ENCODE results near the gene CACNG8. TPM values are rescaled to one million over a fixed set of nuclear protein-coding genes. Genes with fewer than 3 reads are reported as not detected.
A peak's percentile ranks its signal among the peaks of the same experiment; 100 is the strongest.

The CACNG8 gene
- polyA plus RNA-seq, 1 donor (not counting 4 experiments of a cell fraction or from before 2014, with no cell fraction given), result not detected

DNA sequence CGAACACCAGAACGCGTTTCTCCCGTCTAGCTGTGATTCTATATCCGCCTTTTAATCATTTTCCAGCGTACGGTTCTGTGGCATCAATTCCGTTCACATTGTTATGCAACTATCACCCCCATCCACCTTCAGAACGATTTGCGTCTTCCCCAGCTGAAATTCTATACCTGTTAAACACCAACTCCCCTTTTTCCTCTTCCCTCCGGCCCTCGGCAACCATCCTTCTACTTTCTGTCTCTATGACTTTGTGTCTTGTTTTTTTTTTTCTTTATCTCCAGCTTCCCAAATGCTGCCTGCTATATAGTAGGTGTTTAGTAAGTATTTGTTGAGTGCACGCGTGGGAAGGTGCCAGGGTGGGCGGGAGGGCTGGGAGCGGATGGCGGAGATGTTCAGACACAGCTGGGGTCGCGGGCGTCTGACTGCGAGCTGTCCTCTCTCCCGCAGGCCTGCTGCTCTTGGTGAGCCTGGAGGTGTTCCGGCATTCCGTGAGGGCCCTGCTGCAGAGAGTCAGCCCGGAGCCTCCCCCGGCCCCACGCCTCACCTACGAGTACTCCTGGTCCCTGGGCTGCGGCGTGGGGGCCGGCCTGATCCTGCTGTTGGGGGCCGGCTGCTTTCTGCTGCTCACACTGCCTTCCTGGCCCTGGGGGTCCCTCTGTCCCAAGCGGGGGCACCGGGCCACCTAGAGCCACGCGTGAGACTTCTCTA, 48.9 kb downstream of the CACNG8 start:
- Histone ChIP-seq H3K4me3 (ENCODE audit: control insufficient read depth in 2 of 3, extremely low read depth in 1 of 3, insufficient read depth in 2 of 3, low read depth in 1 of 3, low read length in 3 of 3) (no peak overlapping the region), H4K20me1 (ENCODE audit: control insufficient read depth, extremely low read depth, insufficient read depth, low read length) (no peaks in the 10 kb centered on the region), H3K36me3 (ENCODE audit: control insufficient read depth in 2 of 2, extremely low read depth in 1 of 2, insufficient read depth in 2 of 2, low read length in 2 of 2) (no peaks in the 10 kb centered on the region), H3K9me3 (ENCODE audit: control insufficient read depth, low read depth, low read length) (no peaks in the 10 kb centered on the region), H3K4me2 (ENCODE audit: control insufficient read depth, extremely low read depth, insufficient read depth, low read depth, low read length) (no peak overlapping the region), H3K4me1 (ENCODE audit: control insufficient read depth, extremely low read depth, insufficient read depth, low read length) (no peaks in the 10 kb centered on the region), H3K27me3 (ENCODE audit: control insufficient read depth, extremely low read depth, insufficient read depth, low read length) (peaks cover 4% of the 10 kb centered on the region), H3K79me2 (ENCODE audit: control insufficient read depth, insufficient read depth, low read length) (no peaks in the 10 kb centered on the region), H3K27ac (ENCODE audit: control insufficient read depth, insufficient read depth, low read length) (no peak overlapping the region), H2AFZ (ENCODE audit: control insufficient read depth, low read length) (peak overlapping the region; percentile 13), H3K9ac (ENCODE audit: control insufficient read depth, extremely low read depth, insufficient read depth, low read length) (no peak overlapping the region), H3K9me1 (ENCODE audit: control insufficient read depth, extremely low read depth, insufficient read depth, low read length) (no peaks in the 10 kb centered on the region)
- DNase-seq (ENCODE audit: low read depth, low spot score) (no peak), FAIRE-seq (no peak)
- no peak for TF ChIP-seq EZH2 (IDR thresholded peaks at IDR 0.05; ENCODE audit: low read length)
- TF ChIP-seq, protein P1, sequence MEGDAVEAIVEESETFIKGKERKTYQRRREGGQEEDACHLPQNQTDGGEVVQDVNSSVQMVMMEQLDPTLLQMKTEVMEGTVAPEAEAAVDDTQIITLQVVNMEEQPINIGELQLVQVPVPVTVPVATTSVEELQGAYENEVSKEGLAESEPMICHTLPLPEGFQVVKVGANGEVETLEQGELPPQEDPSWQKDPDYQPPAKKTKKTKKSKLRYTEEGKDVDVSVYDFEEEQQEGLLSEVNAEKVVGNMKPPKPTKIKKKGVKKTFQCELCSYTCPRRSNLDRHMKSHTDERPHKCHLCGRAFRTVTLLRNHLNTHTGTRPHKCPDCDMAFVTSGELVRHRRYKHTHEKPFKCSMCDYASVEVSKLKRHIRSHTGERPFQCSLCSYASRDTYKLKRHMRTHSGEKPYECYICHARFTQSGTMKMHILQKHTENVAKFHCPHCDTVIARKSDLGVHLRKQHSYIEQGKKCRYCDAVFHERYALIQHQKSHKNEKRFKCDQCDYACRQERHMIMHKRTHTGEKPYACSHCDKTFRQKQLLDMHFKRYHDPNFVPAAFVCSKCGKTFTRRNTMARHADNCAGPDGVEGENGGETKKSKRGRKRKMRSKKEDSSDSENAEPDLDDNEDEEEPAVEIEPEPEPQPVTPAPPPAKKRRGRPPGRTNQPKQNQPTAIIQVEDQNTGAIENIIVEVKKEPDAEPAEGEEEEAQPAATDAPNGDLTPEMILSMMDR (optimal IDR thresholded peaks at IDR 0.05 in 1 of 3, IDR thresholded peaks at IDR 0.05 in 1 of 3, conservative IDR thresholded peaks at IDR 0.05 in 1 of 3; ENCODE audit: extremely low read depth in 1 of 3, insufficient read depth in 2 of 3, low read length in 3 of 3), result no peak
- dilution Hi-C loops (cut with MboI; ENCODE audit: extremely low pct_ligation_motif_present, low sequenced_read_pairs), result no loop called here

DNA sequence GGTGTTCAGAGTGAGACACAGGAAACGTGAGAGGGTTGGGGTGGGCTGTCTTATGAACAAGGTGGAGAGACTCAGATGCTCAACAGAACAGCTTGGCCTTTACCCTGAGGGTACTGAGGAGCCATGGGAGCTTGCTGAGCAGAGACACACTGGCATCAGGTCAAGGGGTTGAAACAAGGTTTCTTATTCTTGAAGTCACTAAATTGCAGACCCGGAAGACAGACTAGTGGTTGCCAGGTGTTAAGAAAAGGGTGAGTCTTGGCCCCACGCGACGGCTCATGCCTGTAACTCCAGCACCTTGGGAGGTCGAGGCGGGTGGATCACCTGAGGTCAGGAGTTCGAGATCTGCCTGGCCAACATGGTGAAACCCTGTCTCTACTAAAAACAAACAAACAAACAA, 51.1 kb downstream of the CACNG8 start:
- dilution Hi-C loops (cut with MboI; ENCODE audit: extremely low pct_ligation_motif_present, low sequenced_read_pairs), result no loop called here
- TF ChIP-seq, protein P1 (optimal IDR thresholded peaks at IDR 0.05 in 1 of 3, IDR thresholded peaks at IDR 0.05 in 1 of 3, conservative IDR thresholded peaks at IDR 0.05 in 1 of 3; ENCODE audit: extremely low read depth in 1 of 3, insufficient read depth in 2 of 3, low read length in 3 of 3), result no peak
- no peak for TF ChIP-seq EZH2 (IDR thresholded peaks at IDR 0.05; ENCODE audit: low read length)
- DNase-seq (ENCODE audit: low read depth, low spot score), result no peak

More for the DNA sequence above, 51.1 kb downstream of the CACNG8 start:
- no peaks in the 10 kb centered on the region for H3K9me1 ChIP-seq (ENCODE audit: control insufficient read depth, extremely low read depth, insufficient read depth, low read length)
- no peaks in the 10 kb centered on the region for H4K20me1 ChIP-seq (ENCODE audit: control insufficient read depth, extremely low read depth, insufficient read depth, low read length)
- no peaks in the 10 kb centered on the region for H3K9me3 ChIP-seq (ENCODE audit: control insufficient read depth, low read depth, low read length)
- no peak overlapping the region for H3K4me3 ChIP-seq (ENCODE audit: control insufficient read depth in 2 of 3, extremely low read depth in 1 of 3, insufficient read depth in 2 of 3, low read depth in 1 of 3, low read length in 3 of 3)
- no peaks in the 10 kb centered on the region for H3K79me2 ChIP-seq (ENCODE audit: control insufficient read depth, insufficient read depth, low read length)
- H2AFZ ChIP-seq (ENCODE audit: control insufficient read depth, low read length), result no peak overlapping the region
- H3K27me3 ChIP-seq (ENCODE audit: control insufficient read depth, extremely low read depth, insufficient read depth, low read length), result peaks cover 4% of the 10 kb centered on the region
- no peak overlapping the region for H3K27ac ChIP-seq (ENCODE audit: control insufficient read depth, insufficient read depth, low read length)
- no peaks in the 10 kb centered on the region for H3K36me3 ChIP-seq (ENCODE audit: control insufficient read depth in 2 of 2, extremely low read depth in 1 of 2, insufficient read depth in 2 of 2, low read length in 2 of 2)
- H3K4me2 ChIP-seq (ENCODE audit: control insufficient read depth, extremely low read depth, insufficient read depth, low read depth, low read length), result no peak overlapping the region
- no peak overlapping the region for H3K9ac ChIP-seq (ENCODE audit: control insufficient read depth, extremely low read depth, insufficient read depth, low read length)
- FAIRE-seq, result no peak
- H3K4me1 ChIP-seq (ENCODE audit: control insufficient read depth, extremely low read depth, insufficient read depth, low read length), result no peaks in the 10 kb centered on the region
